IPS-18c (cell line): ENCODE results near the gene GATAD2B.

Experiments used
- H3K4me3 ChIP-seq: 2 replicates; pipeline ENCODE4 v1.7.0; 2013; ENCODE audit warnings: low read depth, mild to moderate bottlenecking, low read length, moderate library complexity; ENCODE audit not compliant: insufficient read depth
- H3K9me3 ChIP-seq: one replicate; pipeline ENCODE4 v1.6.1; 2013; ENCODE audit warnings: mild to moderate bottlenecking, low read length, moderate library complexity; ENCODE audit not compliant: control insufficient read depth, insufficient read depth

The GATAD2B gene

DNA sequence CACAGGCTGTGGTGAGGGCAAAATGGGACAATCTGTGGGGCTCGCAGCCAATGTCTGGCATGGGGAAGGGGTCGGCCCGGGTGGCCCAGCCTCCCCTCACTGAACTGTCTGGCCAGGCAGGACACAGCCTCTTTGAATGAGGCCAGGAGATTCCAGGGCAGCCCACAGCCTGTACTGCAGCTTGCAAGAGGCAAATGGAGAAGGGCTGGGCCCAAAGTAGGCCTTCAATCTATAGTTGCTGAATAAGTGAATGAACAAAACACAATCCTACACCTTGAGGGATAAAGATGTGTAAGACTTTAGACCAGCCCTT, 124.3 kb downstream of the GATAD2B start:
- Histone ChIP-seq H3K4me3 (no peak overlapping the region), H3K9me3 (peaks cover 2% of the 10 kb centered on the region)

DNA sequence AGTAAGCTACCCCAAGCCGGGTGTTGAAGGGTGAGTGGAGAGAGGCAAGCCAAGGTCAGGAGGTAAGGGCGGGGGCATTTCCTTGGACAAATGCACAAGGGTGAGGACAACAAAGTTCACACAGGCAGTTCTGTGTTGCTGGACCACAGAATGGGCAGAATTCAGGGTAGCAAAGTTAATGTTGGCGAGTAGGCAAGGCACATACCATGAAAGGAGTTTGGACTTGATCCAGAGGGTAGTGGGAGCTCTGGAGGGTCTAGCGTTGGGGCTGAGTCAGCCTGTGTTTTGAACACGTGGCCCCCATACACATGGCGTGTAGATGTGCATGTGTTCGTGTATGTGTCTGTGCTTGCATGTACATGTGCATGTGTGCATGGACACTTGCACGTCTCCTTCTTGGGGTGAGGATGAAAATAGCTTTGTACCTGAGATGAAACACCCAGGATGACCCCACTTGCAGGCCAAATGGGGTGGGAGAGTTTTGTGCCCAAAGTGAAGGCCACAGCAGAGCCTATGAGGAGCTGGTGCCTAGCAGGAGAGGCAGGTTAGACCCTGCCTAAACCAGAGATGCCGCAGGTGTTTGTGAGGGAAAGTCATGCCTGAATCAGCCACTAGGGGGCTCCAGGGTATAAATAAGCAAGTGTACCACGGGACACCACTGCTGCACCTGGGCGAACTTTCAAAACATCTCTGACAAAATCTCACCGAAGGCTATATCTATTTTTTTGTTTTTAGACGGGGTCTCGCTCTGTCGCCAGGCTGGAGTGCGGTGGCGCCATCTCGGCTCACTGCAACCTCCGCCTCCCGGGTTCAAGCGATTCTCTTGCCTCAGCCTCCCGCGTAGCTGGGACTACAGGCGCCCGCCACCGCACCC, 125.7 kb downstream of the GATAD2B start:
- Histone ChIP-seq H3K4me3 (no peak overlapping the region), H3K9me3 (peaks cover 2% of the 10 kb centered on the region)

DNA sequence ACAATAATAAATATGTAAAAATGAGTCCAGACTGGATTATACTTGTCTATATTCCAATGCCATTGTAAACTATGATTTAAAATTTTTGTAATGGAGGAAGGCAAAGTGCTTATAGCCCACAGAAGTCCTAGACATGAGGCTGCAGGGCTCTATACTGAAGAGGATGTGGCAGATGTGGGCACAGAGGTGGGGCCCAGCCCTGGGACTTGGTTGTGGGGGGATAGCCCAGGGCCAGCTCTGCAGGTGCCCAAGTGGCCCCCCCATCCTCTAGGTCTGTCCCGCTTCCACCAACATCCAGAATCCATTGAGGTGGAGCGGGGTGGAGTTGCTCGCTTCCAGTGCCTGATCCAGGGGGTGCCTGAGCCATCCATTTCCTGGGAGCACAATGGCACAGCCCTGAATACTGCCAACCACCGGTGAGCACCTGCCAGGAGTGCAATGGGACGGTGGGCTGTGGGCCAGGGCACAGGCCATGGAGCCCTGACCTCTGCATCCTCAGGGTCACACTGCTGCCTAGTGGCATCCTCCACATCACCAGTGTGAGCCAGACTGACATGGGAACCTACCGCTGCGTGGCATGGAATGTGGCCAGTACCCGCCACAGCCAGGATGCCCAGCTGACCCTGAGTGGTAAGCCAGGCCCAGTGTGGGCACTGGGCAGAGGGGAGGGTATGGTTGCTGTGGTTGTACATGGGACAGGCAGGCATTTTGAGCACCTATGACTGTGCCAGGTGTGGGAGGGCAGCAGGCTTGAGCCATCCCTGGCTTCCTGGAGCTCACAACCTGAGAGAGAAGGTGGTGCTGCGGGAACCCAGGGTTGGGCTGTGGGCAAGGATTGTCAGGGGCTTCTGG, 126.6 kb downstream of the GATAD2B start:
- Histone ChIP-seq H3K9me3 (peaks cover 2% of the 10 kb centered on the region), H3K4me3 (no peak overlapping the region)

DNA sequence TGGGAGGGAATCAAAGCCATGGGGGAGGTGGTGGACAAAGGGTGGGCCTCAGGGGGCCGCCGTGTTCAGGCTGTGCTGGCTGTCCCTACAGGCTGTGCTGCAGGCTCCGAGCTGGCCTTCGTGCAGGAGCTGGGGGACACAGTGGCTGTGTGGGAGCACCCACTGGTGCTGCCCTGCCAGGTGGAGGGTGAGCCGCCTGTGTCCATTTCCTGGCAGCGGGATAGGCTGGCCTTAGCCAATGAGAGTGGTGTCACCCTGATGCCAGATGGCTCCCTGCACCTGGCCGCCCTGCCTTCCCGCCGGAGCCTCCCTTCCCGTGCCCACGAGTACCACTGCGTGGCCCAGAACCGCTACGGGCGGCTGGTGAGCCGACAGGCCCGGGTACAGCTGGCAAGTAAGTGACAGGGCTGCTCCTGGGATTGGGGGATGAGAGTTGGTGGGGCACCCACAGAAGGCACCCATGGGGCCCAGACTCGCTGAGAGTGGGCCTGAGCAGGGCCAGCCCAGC, 127.4 kb downstream of the GATAD2B start:
- Histone ChIP-seq H3K9me3 (peaks cover 2% of the 10 kb centered on the region), H3K4me3 (no peak overlapping the region)

DNA sequence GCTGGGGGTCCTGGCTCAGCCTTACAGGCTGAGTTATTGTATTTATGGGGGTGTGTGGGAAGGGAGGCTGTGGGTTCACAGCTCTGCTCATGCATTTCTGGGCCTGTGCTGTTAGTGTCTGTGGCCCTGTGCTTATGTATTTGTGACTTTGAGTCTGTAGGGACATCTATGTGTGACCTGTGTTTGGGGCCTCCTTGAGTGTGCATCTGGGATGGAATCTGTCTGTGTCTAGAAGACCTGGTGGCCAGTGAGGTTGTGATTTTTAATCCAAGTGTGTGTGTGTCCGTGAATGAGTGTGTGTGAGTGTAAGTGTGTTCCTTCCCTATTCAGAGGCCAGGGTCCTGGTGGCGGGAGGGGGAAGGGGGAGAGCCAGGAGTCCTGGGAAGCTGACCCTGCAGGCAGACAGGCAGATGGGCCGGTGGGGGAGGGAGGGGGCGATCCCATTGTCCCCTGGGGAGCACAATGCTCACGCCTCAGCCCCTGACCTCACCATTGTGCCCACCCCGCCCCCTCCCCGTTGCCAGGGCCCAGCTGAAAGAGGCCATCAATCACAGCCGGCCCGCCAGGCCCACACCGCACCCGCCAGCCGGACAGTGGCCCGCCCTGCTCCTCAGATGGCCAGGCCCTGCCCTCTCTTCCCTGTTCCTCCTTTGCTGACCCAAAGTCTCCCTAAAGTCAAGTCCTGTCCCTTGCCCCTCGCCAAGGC, 128.0 kb downstream of the GATAD2B start:
- Histone ChIP-seq H3K9me3 (peaks cover 2% of the 10 kb centered on the region), H3K4me3 (peak overlapping the region; percentile 16; the same call in 1 of the 2 replicates)

DNA sequence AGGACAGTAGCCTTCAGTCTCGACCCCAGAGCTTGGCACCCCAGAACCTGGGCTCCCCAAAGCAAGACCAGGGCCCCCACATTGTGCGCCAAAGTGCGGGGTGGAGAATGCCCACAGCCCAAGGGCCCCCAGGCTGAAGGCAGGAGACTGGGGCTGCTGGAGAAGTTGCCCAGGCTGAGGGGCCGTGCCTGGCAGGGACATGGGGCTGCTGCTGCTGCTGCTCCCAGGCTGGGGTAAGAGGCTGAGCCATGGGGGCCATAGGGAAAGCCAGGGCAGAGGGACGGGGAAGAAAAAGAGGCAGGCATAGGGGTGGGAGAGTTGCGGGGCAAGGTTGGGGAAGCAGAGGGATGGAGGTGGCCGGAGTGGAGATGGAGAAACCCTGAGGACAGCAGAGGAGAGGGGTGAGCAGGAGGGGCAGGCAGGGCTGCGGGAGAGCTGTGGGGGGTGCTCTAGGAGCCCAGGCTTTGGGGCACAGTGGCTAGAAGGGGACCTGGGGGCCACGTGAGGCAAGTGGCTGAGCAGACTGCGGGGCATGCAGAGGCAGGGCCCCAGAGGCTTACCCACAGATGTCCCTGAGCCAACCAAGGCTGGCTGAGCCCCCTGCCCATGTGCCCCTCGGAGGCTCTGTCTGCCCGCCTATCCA, 128.7 kb downstream of the GATAD2B start:
- peak overlapping the region; percentile 20; the same call in 1 of the 2 replicates for H3K4me3 ChIP-seq

DNA sequence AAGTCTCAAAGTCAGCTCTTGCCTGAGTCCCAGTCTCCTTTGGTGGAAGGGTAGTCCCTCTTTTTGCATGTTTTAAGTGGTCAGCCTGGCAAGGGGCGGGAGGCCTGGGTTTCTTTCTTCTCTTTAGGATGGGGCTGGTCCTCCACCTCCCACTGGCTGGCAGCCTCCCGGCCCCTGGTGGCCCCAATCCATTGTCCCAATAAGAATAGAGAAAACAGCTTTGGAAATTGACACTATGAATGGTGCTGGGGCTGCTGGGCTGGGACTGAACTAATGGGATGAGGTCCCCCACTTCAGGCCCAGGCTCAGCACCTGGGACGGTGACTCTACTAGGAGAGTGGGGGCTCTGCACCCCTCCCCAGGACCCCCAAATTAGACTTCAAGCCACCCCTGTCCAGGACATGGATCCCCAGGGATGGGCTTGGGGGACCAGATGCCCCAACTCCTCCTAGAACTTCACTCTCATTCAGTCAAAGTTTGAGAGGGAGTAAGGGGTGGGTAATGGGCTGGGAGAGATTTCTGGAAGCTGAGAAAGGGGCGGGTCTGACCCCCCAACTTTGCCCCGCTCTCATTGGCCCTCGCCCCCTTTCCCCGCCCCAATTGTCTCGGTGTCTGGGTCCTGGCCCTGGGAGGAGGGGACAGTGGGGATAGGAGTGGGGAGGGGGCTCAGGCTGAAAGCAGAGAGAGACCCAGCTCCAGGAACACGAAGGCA, 129.4 kb downstream of the GATAD2B start:
- H3K4me3 ChIP-seq = peak overlapping the region; percentile 20; the same call in 1 of the 2 replicates
- H3K9me3 ChIP-seq = no peaks in the 10 kb centered on the region

More for the DNA sequence above, 128.7 kb downstream of the GATAD2B start:
- peaks cover 2% of the 10 kb centered on the region for H3K9me3 ChIP-seq

DNA sequence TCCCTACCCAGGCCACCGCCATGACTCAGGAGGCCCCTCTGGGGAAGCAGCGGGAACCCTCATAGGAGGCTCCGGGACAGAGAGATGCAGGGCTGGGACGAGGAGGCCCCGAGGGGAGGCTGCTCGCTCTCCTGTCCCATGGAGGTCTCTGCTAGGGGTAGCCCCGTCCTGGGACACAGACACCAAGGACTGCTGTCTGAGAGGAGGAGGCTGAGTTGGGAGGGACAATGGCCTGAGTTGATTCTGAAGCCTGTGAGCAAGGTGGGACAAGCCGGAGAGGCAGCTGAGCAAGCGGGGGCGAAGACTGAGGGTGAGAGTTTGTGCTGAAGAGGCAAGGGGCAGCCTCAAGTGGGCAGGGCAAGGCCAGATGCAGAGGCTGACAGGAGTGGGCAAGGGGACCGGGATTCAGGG, 130.1 kb downstream of the GATAD2B start:
- Histone ChIP-seq H3K4me3 (no peak overlapping the region), H3K9me3 (no peaks in the 10 kb centered on the region)

DNA sequence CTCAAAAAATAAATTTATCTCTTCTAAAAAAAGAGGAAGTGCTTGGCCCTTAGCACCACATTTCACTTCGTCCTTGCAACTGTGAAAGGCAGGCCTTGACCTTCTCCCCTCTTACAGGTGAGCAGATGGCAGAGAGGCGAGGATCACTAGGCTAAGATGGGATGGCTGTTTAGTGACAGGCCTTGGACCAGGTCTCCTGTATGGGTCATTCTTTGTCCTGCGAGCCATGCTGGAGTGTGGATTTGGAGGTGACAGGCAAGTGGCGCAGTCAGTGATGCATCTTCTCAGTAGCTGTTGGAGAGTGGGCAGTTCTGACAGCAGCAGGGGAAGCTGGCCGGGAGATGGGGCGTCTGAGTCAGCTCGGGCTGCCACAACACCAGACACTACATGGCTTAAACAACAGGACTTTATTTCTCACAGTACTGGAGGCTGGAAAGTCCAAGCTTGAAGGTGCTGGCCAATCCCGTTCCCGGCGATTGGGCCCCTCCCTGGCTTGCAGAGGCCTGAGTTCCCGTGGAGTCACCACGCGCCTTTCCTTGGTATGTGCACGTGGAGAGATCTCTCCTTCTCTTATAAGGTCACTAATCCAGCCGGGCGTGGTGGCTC, 131.0 kb downstream of the GATAD2B start:
- no peaks in the 10 kb centered on the region for H3K9me3 ChIP-seq
- H3K4me3 ChIP-seq = no peak overlapping the region

DNA sequence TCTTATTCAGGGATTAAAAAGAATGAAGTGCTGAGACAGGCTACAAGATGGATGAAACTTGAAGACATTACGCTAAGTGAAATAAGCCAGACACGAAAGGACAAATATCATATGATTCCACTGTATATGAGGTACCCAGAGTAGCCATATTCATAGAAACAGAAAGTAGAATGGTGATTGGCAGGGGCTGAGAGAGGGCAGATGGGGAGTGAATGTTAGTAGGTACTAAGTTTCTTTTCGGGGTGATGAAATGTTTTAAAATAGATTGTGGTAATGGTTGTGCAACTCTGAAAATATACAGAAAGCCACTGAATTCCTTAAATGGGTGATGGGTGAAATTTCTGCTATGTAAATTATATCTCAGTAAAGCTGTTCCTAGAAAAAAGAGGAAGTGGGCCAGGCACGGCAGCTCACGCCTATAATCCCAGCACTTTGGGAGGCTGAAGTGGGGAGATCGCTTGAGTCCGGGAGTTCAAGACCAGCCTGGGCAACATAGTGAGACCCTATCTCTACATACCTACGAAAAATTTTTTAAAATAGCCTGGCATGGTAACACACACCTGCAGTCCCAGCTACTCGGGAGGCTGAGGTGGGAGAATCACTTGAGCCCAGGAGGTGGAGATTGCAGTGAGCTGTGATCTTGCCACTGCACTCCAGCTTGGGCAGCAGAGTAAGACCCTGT, 131.7 kb downstream of the GATAD2B start:
- H3K9me3 ChIP-seq = no peaks in the 10 kb centered on the region
- no peak overlapping the region for H3K4me3 ChIP-seq

DNA sequence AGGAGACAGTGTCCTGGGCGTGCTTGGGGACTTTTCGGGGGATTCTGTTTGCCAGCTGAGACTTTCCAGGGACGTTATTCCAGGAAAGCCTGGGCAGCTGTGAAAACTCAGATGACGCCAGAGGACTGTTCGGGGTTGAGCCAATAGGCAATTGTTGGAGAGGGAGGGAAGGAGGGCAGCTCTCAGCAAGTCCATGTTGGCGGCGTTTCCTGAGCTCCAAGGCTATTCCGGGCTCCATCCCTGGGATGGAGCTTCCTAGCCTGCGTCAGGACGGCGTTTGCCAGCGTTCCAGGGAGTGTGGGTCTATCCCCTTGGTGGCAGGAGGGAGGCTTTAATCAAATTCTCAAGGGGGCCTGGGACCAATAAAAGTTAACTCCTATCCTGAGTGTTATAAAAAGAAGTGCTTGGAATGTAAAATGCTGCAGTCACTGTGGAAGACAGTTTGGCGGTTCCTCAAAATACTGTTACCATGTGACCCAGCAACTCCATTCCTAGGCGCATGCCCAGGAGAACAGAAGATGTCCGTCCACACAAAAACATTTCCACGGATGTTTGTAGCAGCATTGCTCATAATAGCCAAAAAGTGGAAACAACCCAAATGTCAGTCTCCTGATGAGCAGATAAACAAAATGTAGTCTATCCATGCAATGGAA, 132.3 kb downstream of the GATAD2B start:
- Histone ChIP-seq H3K9me3 (no peaks in the 10 kb centered on the region), H3K4me3 (no peak overlapping the region)

DNA sequence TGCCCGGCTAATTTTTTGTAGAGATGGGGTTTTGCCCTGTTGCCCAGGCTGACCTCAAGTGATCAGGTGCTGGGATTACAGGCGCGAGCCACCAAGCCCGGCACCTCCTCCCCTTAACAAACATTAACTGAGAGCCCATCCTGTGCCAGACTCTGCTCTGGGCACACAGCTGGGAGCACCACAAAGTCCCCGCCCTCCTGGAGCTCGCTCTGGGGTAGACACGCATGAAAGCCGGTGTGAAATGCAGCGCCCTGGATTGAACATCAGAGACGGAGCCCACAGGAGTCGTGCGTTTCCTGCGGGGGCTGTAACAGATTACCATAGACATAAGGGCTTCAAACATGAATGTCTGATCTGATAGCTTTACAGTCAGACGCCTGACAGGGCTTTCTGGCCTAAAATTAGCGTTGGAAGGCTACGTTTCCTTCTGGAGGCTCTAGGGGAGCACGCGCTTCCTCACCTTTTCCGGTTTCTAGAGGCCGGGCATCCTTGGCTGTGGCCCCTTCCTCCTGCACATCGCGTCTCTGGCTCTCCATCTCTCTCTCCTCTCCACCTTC, 133.2 kb downstream of the GATAD2B start:
- no peak overlapping the region for H3K4me3 ChIP-seq
- no peaks in the 10 kb centered on the region for H3K9me3 ChIP-seq

DNA sequence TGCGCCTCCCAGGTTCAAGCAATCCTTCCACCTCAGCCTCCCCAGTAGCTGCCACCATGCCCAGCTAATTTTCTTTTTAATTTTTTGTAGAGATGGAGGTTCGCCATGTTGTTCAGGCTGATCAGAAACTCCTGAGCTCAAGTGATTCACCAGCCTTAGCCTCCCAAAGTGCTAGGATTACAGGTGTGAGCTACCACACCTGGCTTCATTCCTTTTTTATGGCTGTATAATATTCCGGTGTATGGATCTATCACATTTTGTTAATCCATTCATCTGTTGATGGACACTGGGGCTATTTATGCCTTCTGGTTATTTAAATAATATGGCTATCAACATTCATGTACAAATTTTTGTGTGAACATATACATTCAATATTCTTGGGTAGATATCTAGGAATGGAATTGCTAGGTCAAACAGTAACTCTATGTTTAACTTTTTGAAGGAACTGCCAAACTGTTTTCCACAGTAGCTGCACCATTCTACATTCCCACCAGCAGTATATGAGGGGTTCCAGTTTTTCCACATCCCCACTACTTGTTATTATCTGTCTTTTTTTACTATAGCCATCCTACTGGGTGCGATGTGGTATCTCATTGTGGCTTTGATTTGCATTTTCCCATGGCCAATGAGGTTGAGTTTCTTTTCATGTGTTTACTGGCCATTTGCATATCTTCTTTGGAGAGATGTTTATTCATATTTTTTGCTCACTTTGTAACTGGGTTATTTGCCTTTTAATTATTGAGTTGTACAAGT, 136.6 kb downstream of the GATAD2B start:
- no peak overlapping the region for H3K4me3 ChIP-seq
- H3K9me3 ChIP-seq = no peaks in the 10 kb centered on the region
